ENCODE measurements around the gene MICOS13. TPM values are rescaled to one million over a fixed set of nuclear protein-coding genes. Genes with fewer than 3 reads are reported as not detected.

MICOS13 gene
- total RNA-seq, 1 experiment from 2014 or later, result 32.5 TPM

- no peak for TF ChIP-seq ZNF532 (CRISPR knock-in tag; IDR thresholded peaks at IDR 0.05; ENCODE audit: borderline replicate concordance)
- no peak for TF ChIP-seq JAZF1 (CRISPR knock-in tag; IDR thresholded peaks at IDR 0.05)
- TF ChIP-seq GRHL2 (CRISPR knock-in tag; IDR thresholded peaks at IDR 0.05; ENCODE audit: insufficient replicate concordance, severe bottlenecking), result no peak
- TF ChIP-seq PRDM15 (CRISPR knock-in tag; IDR thresholded peaks at IDR 0.05), result no peak
- no peak for TF ChIP-seq E2F4 (CRISPR knock-in tag; IDR thresholded peaks at IDR 0.05; ENCODE audit: borderline replicate concordance, low read depth)
- no peak for TF ChIP-seq E2F5 (CRISPR knock-in tag; IDR thresholded peaks at IDR 0.05)
Observed at GRCh38 chr19:5695649-5696195, 15.4 kb upstream of the MICOS13 start (continued).

- ChIA-PET CTCF (interaction anchor here (1.1 to 1.6 kb wide), 2 partner anchors 8 to 25 kb away, joined by 3 to 9 read pairs; partner anchors contain the start of genes CATSPERD and LONP1), POLR2A (interaction anchor here (0.5 kb wide), 1 partner anchor 732 kb away, joined by 3 read pairs; no protein-coding TSS in a partner anchor)
- DNase-seq (ENCODE audit: low spot score), result no peak
- H3K27ac Mint-ChIP-seq, result no peak overlapping the region
- no peaks in the 10 kb centered on the region for H3K9me3 Mint-ChIP-seq
- H3K4me1 Mint-ChIP-seq, result 0 out of 2 replicates have a peak, but pooled peaks cover 3% of the 10 kb centered on the region
- ATAC-seq, result no peak
- H3K27me3 Mint-ChIP-seq (ENCODE audit: low read depth), result no peaks in the 10 kb centered on the region
- H3K4me3 Mint-ChIP-seq, result no peak overlapping the region
- TF ChIP-seq GABPB1 (CRISPR knock-in tag; IDR thresholded peaks at IDR 0.05), result no peak
- TF ChIP-seq ZNF138 (CRISPR knock-in tag; conservative IDR thresholded peaks at IDR 0.05), result no peak
- TF ChIP-seq OVOL2 (CRISPR knock-in tag; IDR thresholded peaks at IDR 0.05; ENCODE audit: borderline replicate concordance), result no peak
- TF ChIP-seq ZNF219 (CRISPR knock-in tag; IDR thresholded peaks at IDR 0.05; ENCODE audit: borderline replicate concordance), result no peak
- no peak for TF ChIP-seq RELA (CRISPR knock-in tag; IDR thresholded peaks at IDR 0.05; ENCODE audit: borderline replicate concordance)
- peaks cover 48% of the 10 kb centered on the region for H3K36me3 Mint-ChIP-seq
Observed at GRCh38 chr19:5694956-5695648, 14.8 kb upstream of the MICOS13 start.
